Measurements from ENCODE around the gene NCK2. TPM values are rescaled to one million over a fixed set of nuclear protein-coding genes. Genes with fewer than 3 reads are reported as not detected.

The NCK2 gene
- polyA plus RNA-seq, 1 of the 3 experiments (the other 2 are of a cell fraction): 42.8 TPM

DNA sequence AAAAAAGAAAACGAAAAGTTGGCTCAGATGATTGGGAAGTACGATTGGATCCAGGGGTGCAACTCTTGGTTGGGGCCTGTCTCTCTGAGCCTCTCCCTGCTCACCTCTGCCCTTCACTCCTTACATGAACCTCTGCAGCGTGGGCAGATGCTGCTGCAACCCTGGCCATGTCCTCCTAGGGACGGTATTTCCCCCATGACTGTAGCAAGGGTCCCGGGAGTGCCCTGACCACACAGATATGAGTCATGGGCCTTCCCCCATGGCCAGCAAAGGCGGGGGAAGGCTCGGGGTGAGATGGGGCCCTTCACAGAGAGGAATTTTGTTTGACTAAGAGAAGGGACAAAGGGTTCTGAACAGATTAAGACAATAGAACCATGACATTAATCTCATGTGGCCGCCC lies 129.0 kb downstream of the NCK2 start:
- peaks cover 8% of the 10 kb centered on the region for H3K79me2 ChIP-seq (ENCODE audit: insufficient read depth)
- H3K4me3 ChIP-seq (ENCODE audit: low read depth in 2 of 2, low read length in 1 of 2): no peak overlapping the region
- POLR2A ChIA-PET: no interaction called here
- no peak overlapping the region for H3K4me2 ChIP-seq
- H3K9me2 ChIP-seq: no peaks in the 10 kb centered on the region
- no peaks in the 10 kb centered on the region for H3K36me3 ChIP-seq (replicated peaks in 1 of 2; ENCODE audit: control insufficient read depth in 1 of 2, insufficient read depth in 2 of 2, low read length in 1 of 2)
- H4K20me1 ChIP-seq (ENCODE audit: insufficient read depth): peaks cover 8% of the 10 kb centered on the region; the same call in 1 of the 2 replicates
- no peak overlapping the region for H3K9ac ChIP-seq
- H3K27me3 ChIP-seq (ENCODE audit: insufficient read depth): no peaks in the 10 kb centered on the region
- H3K9me3 ChIP-seq: no peaks in the 10 kb centered on the region
- CTCF ChIA-PET: interaction anchor here (0.6 kb wide), 1 partner anchor 177 kb away, joined by 3 read pairs; no protein-coding TSS in a partner anchor
- H3F3A ChIP-seq (replicated peaks; ENCODE audit: insufficient read depth): no peaks in the 10 kb centered on the region
- H3K4me1 ChIP-seq (ENCODE audit: control insufficient read depth in 1 of 2, insufficient read depth in 2 of 2, low read depth in 1 of 2, low read length in 1 of 2): peaks cover 0 to 32% of the 10 kb centered on the region in 2 experiments; a peak in 2 of 4 replicates
- WGBS (ENCODE audit: low lambda C conversion rate): 59% methylated on average over 8 of the region's 8 CpGs
- H2AFZ ChIP-seq (ENCODE audit: low read depth): no peak overlapping the region
- H3K27ac ChIP-seq (ENCODE audit: low read depth in 2 of 2, low read length in 1 of 2): no peak overlapping the region
- no peak for DNase-seq
- TF ChIP-seq FOSL2 (IDR thresholded peaks at IDR 0.05; ENCODE audit: borderline replicate concordance, low read depth): peak; percentile 78
- TF ChIP-seq, protein P1, sequence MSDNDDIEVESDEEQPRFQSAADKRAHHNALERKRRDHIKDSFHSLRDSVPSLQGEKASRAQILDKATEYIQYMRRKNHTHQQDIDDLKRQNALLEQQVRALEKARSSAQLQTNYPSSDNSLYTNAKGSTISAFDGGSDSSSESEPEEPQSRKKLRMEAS (IDR thresholded peaks at IDR 0.05; ENCODE audit: low read depth): no peak
- TF ChIP-seq CHD2 (IDR thresholded peaks at IDR 0.05; ENCODE audit: low read length, partially characterized antibody): no peak
- peak; percentile 48 for TF ChIP-seq JUND (IDR thresholded peaks at IDR 0.05)
- peak; percentile 37; the same call in 1 of the 2 replicates for TF ChIP-seq TCF12 (IDR thresholded peaks at IDR 0.05)
- no peak for TF ChIP-seq GABPA (IDR thresholded peaks at IDR 0.05; ENCODE audit: low read depth)
- no peak for TF ChIP-seq MEF2A (IDR thresholded peaks at IDR 0.05; ENCODE audit: borderline replicate concordance, low read depth)

DNA sequence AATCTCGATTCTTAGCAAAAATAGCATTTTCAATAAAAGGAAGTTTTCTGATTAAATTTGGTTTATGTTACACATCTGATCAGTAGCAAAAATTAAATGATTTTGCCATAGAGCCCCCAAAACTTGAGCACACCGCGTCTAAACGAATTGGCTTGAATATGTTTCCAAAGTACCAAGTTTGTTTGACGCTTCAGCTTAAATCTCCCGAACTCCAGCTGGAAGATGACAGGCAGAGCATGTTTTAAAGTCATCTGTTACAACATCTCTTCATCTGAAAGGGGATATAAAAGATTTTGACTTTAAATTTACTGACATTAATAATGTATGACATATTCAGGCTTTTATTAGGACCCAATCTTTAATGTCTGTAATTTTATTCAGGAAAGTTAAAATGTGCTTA lies 129.8 kb downstream of the NCK2 start:
- H3K36me3 ChIP-seq (replicated peaks in 1 of 2; ENCODE audit: control insufficient read depth in 1 of 2, insufficient read depth in 2 of 2, low read length in 1 of 2): no peaks in the 10 kb centered on the region
- 89% methylated on average over 6 of the region's 6 CpGs for WGBS (ENCODE audit: low lambda C conversion rate)
- H3K27me3 ChIP-seq (ENCODE audit: insufficient read depth): no peaks in the 10 kb centered on the region
- 0 out of 2 replicates have a peak, but pooled peaks cover 2% of the 10 kb centered on the region for H4K20me1 ChIP-seq (ENCODE audit: insufficient read depth)
- H3K4me1 ChIP-seq (ENCODE audit: control insufficient read depth in 1 of 2, insufficient read depth in 2 of 2, low read depth in 1 of 2, low read length in 1 of 2): peaks cover 0 to 30% of the 10 kb centered on the region in 2 experiments; a peak in 2 of 4 replicates
- H3K9me3 ChIP-seq: no peaks in the 10 kb centered on the region
- DNase-seq: no peak
- CTCF ChIA-PET: interaction anchor here (0.6 kb wide), 1 partner anchor 177 kb away, joined by 3 read pairs; no protein-coding TSS in a partner anchor
- TF ChIP-seq FOXJ3 (CRISPR knock-in tag; IDR thresholded peaks at IDR 0.05) (no peak), JUND (IDR thresholded peaks at IDR 0.05) (no peak)
- H3K4me2 ChIP-seq: no peak overlapping the region
- no peaks in the 10 kb centered on the region for H3K9me2 ChIP-seq
- H2AFZ ChIP-seq (ENCODE audit: low read depth): no peak overlapping the region
- POLR2A ChIA-PET: no interaction called here
- H3K4me3 ChIP-seq (ENCODE audit: low read depth in 2 of 2, low read length in 1 of 2): no peak overlapping the region
- no peak overlapping the region for H3K9ac ChIP-seq
- H3K79me2 ChIP-seq (ENCODE audit: insufficient read depth): peaks cover 7% of the 10 kb centered on the region
- H3F3A ChIP-seq (replicated peaks; ENCODE audit: insufficient read depth): no peaks in the 10 kb centered on the region
- H3K27ac ChIP-seq (ENCODE audit: low read depth in 2 of 2, low read length in 1 of 2): no peak overlapping the region

DNA sequence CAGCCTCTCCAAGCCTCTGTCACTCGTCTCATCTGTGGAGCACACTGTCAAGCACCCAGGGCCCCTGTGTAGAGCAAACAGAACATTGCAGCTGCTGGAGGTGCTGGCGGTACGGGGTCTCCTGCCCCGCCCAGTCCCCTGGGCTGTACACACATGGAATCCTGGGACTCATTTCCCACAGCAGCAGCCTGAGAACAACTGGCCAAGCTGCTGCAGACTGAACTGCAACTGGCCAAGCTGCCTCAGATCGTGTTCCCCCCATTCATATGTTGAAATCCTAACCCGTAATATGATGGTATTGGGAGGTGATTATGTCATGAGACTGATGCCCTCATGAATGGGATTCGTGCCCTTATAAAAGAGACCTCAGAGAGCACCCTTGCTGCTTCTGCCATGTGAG lies 130.5 kb downstream of the NCK2 start:
- Histone ChIP-seq H2AFZ (ENCODE audit: low read depth) (no peak overlapping the region), H3K9me2 (no peaks in the 10 kb centered on the region), H3K4me3 (ENCODE audit: low read depth in 2 of 2, low read length in 1 of 2) (no peak overlapping the region), H3K9ac (no peak overlapping the region), H3K79me2 (ENCODE audit: insufficient read depth) (peaks cover 6% of the 10 kb centered on the region), H3K4me1 (ENCODE audit: control insufficient read depth in 1 of 2, insufficient read depth in 2 of 2, low read depth in 1 of 2, low read length in 1 of 2) (peaks cover 0 to 24% of the 10 kb centered on the region in 2 experiments; a peak in 2 of 4 replicates), H3K27ac (ENCODE audit: low read depth in 2 of 2, low read length in 1 of 2) (no peak overlapping the region), H3K27me3 (ENCODE audit: insufficient read depth) (no peaks in the 10 kb centered on the region), H4K20me1 (ENCODE audit: insufficient read depth) (0 out of 2 replicates have a peak, but pooled peaks cover 2% of the 10 kb centered on the region), H3K9me3 (no peaks in the 10 kb centered on the region), H3K36me3 (replicated peaks in 1 of 2; ENCODE audit: control insufficient read depth in 1 of 2, insufficient read depth in 2 of 2, low read length in 1 of 2) (no peaks in the 10 kb centered on the region), H3K4me2 (no peak overlapping the region), H3F3A (replicated peaks; ENCODE audit: insufficient read depth) (no peaks in the 10 kb centered on the region)
- WGBS (ENCODE audit: low lambda C conversion rate): 83% methylated on average over 4 of the region's 7 CpGs
- no peak for DNase-seq
- ChIA-PET CTCF (no interaction called here), POLR2A (no interaction called here)
- TF ChIP-seq RAD21 (IDR thresholded peaks at IDR 0.05; ENCODE audit: low read length): no peak
- no peak for TF ChIP-seq CHD2 (IDR thresholded peaks at IDR 0.05; ENCODE audit: low read length, partially characterized antibody)
- TF ChIP-seq NRF1 (IDR thresholded peaks at IDR 0.05; ENCODE audit: low read depth, low read length): no peak
- no peak for TF ChIP-seq FOSL2 (IDR thresholded peaks at IDR 0.05; ENCODE audit: borderline replicate concordance, low read depth)
- TF ChIP-seq JUND (IDR thresholded peaks at IDR 0.05): no peak

All from SK-N-SH (cell line).